ENCODE data around the gene MARS1. TPM values are rescaled to one million over a fixed set of nuclear protein-coding genes. Genes with fewer than 3 reads are reported as not detected.

MARS1 gene
- total and polyA plus RNA-seq, 2 donors (not counting 1 experiment from before 2014, with no cell fraction given), result 89.9 to 352 TPM

- Histone ChIP-seq H3K4me3 (replicated peaks in 1 of 4; ENCODE audit: control extremely low read depth in 1 of 4, insufficient read depth in 1 of 4, low read depth in 3 of 4, low read length in 4 of 4) (peak overlapping the region; percentile 83 to 89 (median 84)), H3K27me3 (ENCODE audit: control insufficient read depth, insufficient read depth, low read length) (no peaks in the 10 kb centered on the region), H3K36me3 (ENCODE audit: control insufficient read depth, insufficient read depth, low read length) (no peaks in the 10 kb centered on the region), H4K20me1 (ENCODE audit: control insufficient read depth, extremely low read depth, insufficient read depth, low read length) (no peaks in the 10 kb centered on the region), H3K9ac (ENCODE audit: insufficient read depth, low read length) (peak overlapping the region; percentile 41), H3K27ac (ENCODE audit: insufficient read depth, low read length) (peak overlapping the region; percentile 62), H3K4me2 (ENCODE audit: extremely low read depth, insufficient read depth, low read length) (peak overlapping the region; percentile 100), H3K4me1 (ENCODE audit: control insufficient read depth, extremely low read depth, insufficient read depth, low read length) (peaks cover 12% of the 10 kb centered on the region), H3K9me3 (ENCODE audit: control insufficient read depth, insufficient read depth, low read depth, low read length) (no peaks in the 10 kb centered on the region), H2AFZ (ENCODE audit: low read length) (peak overlapping the region; percentile 28), H3K79me2 (ENCODE audit: control insufficient read depth, insufficient read depth, low read length) (no peaks in the 10 kb centered on the region)
- DNase-seq (ENCODE audit: low read depth in 2 of 2), result no peak
- TF ChIP-seq EZH2 (IDR thresholded peaks at IDR 0.05; ENCODE audit: low read length, missing control alignments), result no peak
- TF ChIP-seq, protein P1, sequence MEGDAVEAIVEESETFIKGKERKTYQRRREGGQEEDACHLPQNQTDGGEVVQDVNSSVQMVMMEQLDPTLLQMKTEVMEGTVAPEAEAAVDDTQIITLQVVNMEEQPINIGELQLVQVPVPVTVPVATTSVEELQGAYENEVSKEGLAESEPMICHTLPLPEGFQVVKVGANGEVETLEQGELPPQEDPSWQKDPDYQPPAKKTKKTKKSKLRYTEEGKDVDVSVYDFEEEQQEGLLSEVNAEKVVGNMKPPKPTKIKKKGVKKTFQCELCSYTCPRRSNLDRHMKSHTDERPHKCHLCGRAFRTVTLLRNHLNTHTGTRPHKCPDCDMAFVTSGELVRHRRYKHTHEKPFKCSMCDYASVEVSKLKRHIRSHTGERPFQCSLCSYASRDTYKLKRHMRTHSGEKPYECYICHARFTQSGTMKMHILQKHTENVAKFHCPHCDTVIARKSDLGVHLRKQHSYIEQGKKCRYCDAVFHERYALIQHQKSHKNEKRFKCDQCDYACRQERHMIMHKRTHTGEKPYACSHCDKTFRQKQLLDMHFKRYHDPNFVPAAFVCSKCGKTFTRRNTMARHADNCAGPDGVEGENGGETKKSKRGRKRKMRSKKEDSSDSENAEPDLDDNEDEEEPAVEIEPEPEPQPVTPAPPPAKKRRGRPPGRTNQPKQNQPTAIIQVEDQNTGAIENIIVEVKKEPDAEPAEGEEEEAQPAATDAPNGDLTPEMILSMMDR (conservative IDR thresholded peaks at IDR 0.05 in 1 of 2, IDR thresholded peaks at IDR 0.05 in 1 of 2; ENCODE audit: low read depth in 1 of 2, low read length in 2 of 2), result no peak
These were observed 29.2 kb upstream of the MARS1 start for GRCh38 chr12:57458665-57459054.

DNA sequence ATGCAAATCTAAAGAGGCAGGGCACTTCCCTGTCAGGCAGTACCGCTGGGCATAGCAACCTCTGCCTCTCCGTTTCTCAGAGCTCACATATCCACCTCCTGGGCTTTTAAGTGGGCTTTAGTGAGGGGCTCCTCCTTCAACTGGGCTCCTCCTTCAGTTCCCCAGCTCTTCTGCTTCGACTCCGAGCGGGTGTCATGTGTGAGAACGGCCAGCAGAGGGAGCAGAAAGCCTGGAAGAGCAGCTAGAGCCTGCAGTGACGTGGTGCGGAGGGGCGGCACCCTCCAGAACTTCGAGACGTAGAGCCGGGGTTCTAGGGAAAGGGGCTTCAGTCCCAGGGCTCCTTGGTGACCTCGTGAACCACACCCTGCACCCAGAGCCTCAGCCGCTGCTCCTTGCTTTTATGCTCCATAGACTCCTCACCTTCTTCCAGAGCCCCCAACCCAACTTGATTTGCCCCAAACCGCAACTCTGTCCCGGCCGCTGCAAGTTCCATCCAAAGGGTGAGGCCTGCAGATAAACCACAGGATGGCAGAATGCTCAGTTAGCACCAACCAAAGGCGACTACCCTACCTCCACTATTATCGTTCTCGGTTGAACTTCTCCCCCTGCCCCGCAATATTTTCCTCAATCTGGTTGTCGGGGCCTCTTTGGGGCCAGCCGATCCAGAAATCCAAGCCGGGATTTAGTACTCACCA is 28.7 kb upstream of the MARS1 start:
- H3K9ac ChIP-seq (ENCODE audit: insufficient read depth, low read length), result peak overlapping the region; percentile 41
- peak overlapping the region; percentile 100 for H3K4me2 ChIP-seq (ENCODE audit: extremely low read depth, insufficient read depth, low read length)
- peak; percentile 95 to 97 for DNase-seq (ENCODE audit: low read depth in 2 of 2)
- no peaks in the 10 kb centered on the region for H3K27me3 ChIP-seq (ENCODE audit: control insufficient read depth, insufficient read depth, low read length)
- peak overlapping the region; percentile 83 to 89 (median 84) for H3K4me3 ChIP-seq (replicated peaks in 1 of 4; ENCODE audit: control extremely low read depth in 1 of 4, insufficient read depth in 1 of 4, low read depth in 3 of 4, low read length in 4 of 4)
- peaks cover 12% of the 10 kb centered on the region for H3K4me1 ChIP-seq (ENCODE audit: control insufficient read depth, extremely low read depth, insufficient read depth, low read length)
- H2AFZ ChIP-seq (ENCODE audit: low read length), result peak overlapping the region; percentile 96
- H3K36me3 ChIP-seq (ENCODE audit: control insufficient read depth, insufficient read depth, low read length), result no peaks in the 10 kb centered on the region
- no peaks in the 10 kb centered on the region for H3K9me3 ChIP-seq (ENCODE audit: control insufficient read depth, insufficient read depth, low read depth, low read length)
- H4K20me1 ChIP-seq (ENCODE audit: control insufficient read depth, extremely low read depth, insufficient read depth, low read length), result no peaks in the 10 kb centered on the region
- TF ChIP-seq, protein P1 (conservative IDR thresholded peaks at IDR 0.05 in 1 of 2, IDR thresholded peaks at IDR 0.05 in 1 of 2; ENCODE audit: low read depth in 1 of 2, low read length in 2 of 2), result peak; percentile 74 to 98
- TF ChIP-seq EZH2 (IDR thresholded peaks at IDR 0.05; ENCODE audit: low read length, missing control alignments), result no peak
- H3K79me2 ChIP-seq (ENCODE audit: control insufficient read depth, insufficient read depth, low read length), result no peaks in the 10 kb centered on the region
- peak overlapping the region; percentile 62 for H3K27ac ChIP-seq (ENCODE audit: insufficient read depth, low read length)

DNA sequence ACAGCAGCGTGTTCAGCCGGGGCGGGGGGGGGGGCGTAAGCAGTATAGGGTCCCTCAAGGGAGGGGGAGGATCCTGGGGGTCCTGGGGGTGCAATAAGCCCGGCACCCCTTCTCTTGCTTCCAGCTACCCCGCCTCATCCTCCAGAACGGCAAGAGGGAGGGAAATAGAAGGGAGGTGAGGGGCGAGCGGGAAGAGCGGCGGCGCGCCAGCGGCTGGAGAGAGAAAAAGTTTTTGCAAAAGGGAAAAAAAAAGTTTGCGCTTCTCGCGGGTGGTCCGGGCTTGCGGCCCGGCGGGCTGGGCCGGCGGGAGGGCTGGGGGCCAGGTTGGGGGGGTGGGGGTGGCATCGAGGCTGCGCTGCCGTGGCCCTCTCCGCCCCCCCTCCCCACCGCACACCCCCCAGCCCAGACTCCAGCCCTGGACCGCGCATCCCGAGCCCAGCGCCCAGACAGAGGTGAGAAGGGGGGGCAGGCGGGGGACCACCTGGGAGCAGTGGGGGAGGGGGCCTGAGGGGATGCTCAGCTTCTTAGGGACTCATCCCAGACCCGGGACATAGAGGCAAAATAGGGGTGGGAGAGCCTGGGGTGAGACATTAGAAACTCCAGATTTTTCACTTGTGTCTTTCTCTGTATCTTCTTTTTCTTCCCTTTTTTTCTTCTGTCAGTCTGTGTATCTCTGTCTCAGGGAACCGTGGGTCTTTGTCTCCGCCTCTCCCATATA is 28.0 kb upstream of the MARS1 start, which contains the start of gene GLI1:
Gene GLI1 (plus strand): TSS at position 36 of the 718 bp plus-strand sequence. CDS start 3,907 bp downstream, outside the sequence.
- no peak for TF ChIP-seq EZH2 (IDR thresholded peaks at IDR 0.05; ENCODE audit: low read length, missing control alignments)
- TF ChIP-seq, protein P1 (conservative IDR thresholded peaks at IDR 0.05 in 1 of 2, IDR thresholded peaks at IDR 0.05 in 1 of 2; ENCODE audit: low read depth in 1 of 2, low read length in 2 of 2), result no peak
- H2AFZ ChIP-seq (ENCODE audit: low read length), result peak within 1 kb of the TSS; percentile 96
- H3K27me3 ChIP-seq (ENCODE audit: control insufficient read depth, insufficient read depth, low read length), result no peaks in the 10 kb centered on the region
- H3K4me1 ChIP-seq (ENCODE audit: control insufficient read depth, extremely low read depth, insufficient read depth, low read length), result peaks cover 7% of the 10 kb centered on the region
- H3K36me3 ChIP-seq (ENCODE audit: control insufficient read depth, insufficient read depth, low read length), result no peaks in the 10 kb centered on the region
- H4K20me1 ChIP-seq (ENCODE audit: control insufficient read depth, extremely low read depth, insufficient read depth, low read length), result no peaks in the 10 kb centered on the region
- DNase-seq (ENCODE audit: low read depth in 2 of 2), result peak in 1 of 2 donors; percentile 46
- H3K9ac ChIP-seq (ENCODE audit: insufficient read depth, low read length), result peak within 1 kb of the TSS; percentile 41
- H3K4me3 ChIP-seq (replicated peaks in 1 of 4; ENCODE audit: control extremely low read depth in 1 of 4, insufficient read depth in 1 of 4, low read depth in 3 of 4, low read length in 4 of 4), result peak within 1 kb of the TSS; percentile 83 to 89 (median 84)
- peak within 1 kb of the TSS; percentile 62 for H3K27ac ChIP-seq (ENCODE audit: insufficient read depth, low read length)
- no peaks in the 10 kb centered on the region for H3K79me2 ChIP-seq (ENCODE audit: control insufficient read depth, insufficient read depth, low read length)
- H3K9me3 ChIP-seq (ENCODE audit: control insufficient read depth, insufficient read depth, low read depth, low read length), result no peaks in the 10 kb centered on the region
- H3K4me2 ChIP-seq (ENCODE audit: extremely low read depth, insufficient read depth, low read length), result peak within 1 kb of the TSS; percentile 100
